ENCODE data around the gene ABCG1. TPM values are rescaled to one million over a fixed set of nuclear protein-coding genes. Genes with fewer than 3 reads are reported as not detected.

Gene ABCG1
- total and polyA plus RNA-seq, 2 experiments from 2014 or later: 8.4 to 10.7 TPM

GRCh38 chr21:42304556-42305454 is 85.9 kb downstream of the ABCG1 start:
- no peaks in the 10 kb centered on the region for H3K9me3 ChIP-seq (ENCODE audit: low read depth)
- H3K36me3 ChIP-seq (replicated peaks; ENCODE audit: insufficient read depth, low read depth): no peaks in the 10 kb centered on the region
- H3K27ac ChIP-seq: no peak overlapping the region
- no peak overlapping the region for H3K4me2 ChIP-seq
- no peak for DNase-seq (ENCODE audit: low spot score)
- no peak for TF ChIP-seq EZH2 (IDR thresholded peaks at IDR 0.05; ENCODE audit: borderline replicate concordance)
- TF ChIP-seq EZH2phosphoT487 (IDR thresholded peaks at IDR 0.05; ENCODE audit: low read depth, severe bottlenecking, unreplicated experiment): no peak
- TF ChIP-seq CTCF (IDR thresholded peaks at IDR 0.05; ENCODE audit: poor library complexity): no peak
- H3K79me2 ChIP-seq: no peaks in the 10 kb centered on the region
- no peaks in the 10 kb centered on the region for H4K20me1 ChIP-seq (ENCODE audit: insufficient read depth, poor library complexity, severe bottlenecking)
- 91% methylated on average over 22 of the region's 22 CpGs for WGBS (ENCODE audit: low lambda C conversion rate, missing lambda C conversion rate)
- peaks cover 8% of the 10 kb centered on the region for H3K4me1 ChIP-seq (ENCODE audit: insufficient read depth)
- H3K27me3 ChIP-seq: no peaks in the 10 kb centered on the region
- no peaks in the 10 kb centered on the region for H3K9me2 ChIP-seq (replicated peaks; ENCODE audit: insufficient read depth)
- no peak overlapping the region for H3K4me3 ChIP-seq
- no peak overlapping the region for H2AFZ ChIP-seq

- H3K9me2 ChIP-seq (replicated peaks; ENCODE audit: insufficient read depth): no peaks in the 10 kb centered on the region
- H3K36me3 ChIP-seq (replicated peaks; ENCODE audit: insufficient read depth, low read depth): no peaks in the 10 kb centered on the region
- TF ChIP-seq CTCF (IDR thresholded peaks at IDR 0.05; ENCODE audit: poor library complexity) (no peak), EZH2 (IDR thresholded peaks at IDR 0.05; ENCODE audit: borderline replicate concordance) (no peak), EZH2phosphoT487 (IDR thresholded peaks at IDR 0.05; ENCODE audit: low read depth, severe bottlenecking, unreplicated experiment) (no peak)
- no peak overlapping the region for H3K4me2 ChIP-seq
- DNase-seq (ENCODE audit: low spot score): no peak
- no peaks in the 10 kb centered on the region for H4K20me1 ChIP-seq (ENCODE audit: insufficient read depth, poor library complexity, severe bottlenecking)
- WGBS (ENCODE audit: low lambda C conversion rate, missing lambda C conversion rate): 95% methylated on average over 33 of the region's 33 CpGs
- H3K79me2 ChIP-seq: no peaks in the 10 kb centered on the region
- H3K27ac ChIP-seq: no peak overlapping the region
- H2AFZ ChIP-seq: no peak overlapping the region
- no peaks in the 10 kb centered on the region for H3K9me3 ChIP-seq (ENCODE audit: low read depth)
- H3K4me3 ChIP-seq: no peak overlapping the region
- no peaks in the 10 kb centered on the region for H3K27me3 ChIP-seq
- peaks cover 11% of the 10 kb centered on the region for H3K4me1 ChIP-seq (ENCODE audit: insufficient read depth)
Observed at GRCh38 chr21:42305707-42306147, 86.8 kb downstream of the ABCG1 start.

GRCh38 chr21:42306366-42307035 is 87.6 kb downstream of the ABCG1 start:
- TF ChIP-seq EZH2phosphoT487 (IDR thresholded peaks at IDR 0.05; ENCODE audit: low read depth, severe bottlenecking, unreplicated experiment) (no peak), CTCF (IDR thresholded peaks at IDR 0.05; ENCODE audit: poor library complexity) (no peak), EZH2 (IDR thresholded peaks at IDR 0.05; ENCODE audit: borderline replicate concordance) (no peak)
- no peaks in the 10 kb centered on the region for H3K27me3 ChIP-seq

More at GRCh38 chr21:42306366-42307035, 87.6 kb downstream of the ABCG1 start:
- Histone ChIP-seq H3K79me2 (no peaks in the 10 kb centered on the region), H4K20me1 (ENCODE audit: insufficient read depth, poor library complexity, severe bottlenecking) (no peaks in the 10 kb centered on the region), H3K9me3 (ENCODE audit: low read depth) (no peaks in the 10 kb centered on the region), H3K4me3 (no peak overlapping the region), H3K4me2 (no peak overlapping the region), H3K36me3 (replicated peaks; ENCODE audit: insufficient read depth, low read depth) (no peaks in the 10 kb centered on the region), H3K4me1 (ENCODE audit: insufficient read depth) (peaks cover 14% of the 10 kb centered on the region), H2AFZ (no peak overlapping the region), H3K9me2 (replicated peaks; ENCODE audit: insufficient read depth) (no peaks in the 10 kb centered on the region), H3K27ac (no peak overlapping the region)
- 84% methylated on average over 17 of the region's 17 CpGs for WGBS (ENCODE audit: low lambda C conversion rate, missing lambda C conversion rate)
- DNase-seq (ENCODE audit: low spot score): no peak
